HG02678 (cell line): ENCODE measurements around the gene APOC3.
"Not testable (repeated sequence)": the region's sequence is repeated elsewhere in the genome, so short reads cannot be mapped to it uniquely, and the experiment has no call there.

Experiments used
- ATAC-seq: cut with Tn5 transposase; IDR thresholded peaks from one replicate; pipeline ENCODE4 v1.9.1; 2021; ENCODE audit warnings: mild to moderate bottlenecking, moderate library complexity; ENCODE audit not compliant: unreplicated experiment

The APOC3 gene

DNA sequence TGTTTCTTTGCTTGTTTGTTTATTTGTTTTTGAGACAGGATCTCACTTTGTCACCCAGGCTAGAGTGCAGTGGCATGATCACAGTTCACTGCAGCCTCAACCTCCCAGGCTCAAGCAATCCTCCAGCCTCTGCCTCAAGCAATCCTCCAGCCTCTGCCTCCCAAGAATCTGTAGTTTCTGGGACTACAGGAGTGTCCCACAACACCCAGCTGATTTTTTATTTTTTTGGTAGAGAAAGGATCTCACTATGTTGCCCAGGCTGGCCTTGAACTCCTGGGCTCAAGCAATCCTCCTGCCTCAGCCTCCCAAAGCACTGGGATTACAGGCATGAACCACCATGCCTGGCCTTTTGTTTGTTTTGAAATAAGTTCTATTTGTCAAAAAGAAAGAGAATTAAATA lies 28.0 kb upstream of the APOC3 start:
- not testable (repeated sequence) for ATAC-seq

DNA sequence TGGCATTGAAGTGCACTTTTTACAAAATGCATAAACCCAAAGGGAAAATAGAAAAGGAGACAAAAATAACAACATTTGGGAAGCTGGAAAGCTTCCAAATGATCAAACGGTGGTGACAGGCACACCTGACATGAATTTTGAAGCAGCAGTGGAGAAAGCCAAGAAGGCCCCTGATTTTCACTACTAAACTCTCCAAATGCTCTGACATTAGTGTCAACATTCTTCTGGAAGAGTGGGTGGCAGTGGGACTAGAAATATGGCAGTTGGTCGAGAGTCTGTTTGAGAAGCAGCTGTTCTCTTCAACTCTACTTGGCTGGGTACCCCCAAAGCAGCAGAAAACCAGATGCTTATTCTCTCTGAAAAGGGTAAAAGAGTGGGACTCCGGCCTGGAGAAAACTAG lies 25.7 kb upstream of the APOC3 start:
- no peak for ATAC-seq

DNA sequence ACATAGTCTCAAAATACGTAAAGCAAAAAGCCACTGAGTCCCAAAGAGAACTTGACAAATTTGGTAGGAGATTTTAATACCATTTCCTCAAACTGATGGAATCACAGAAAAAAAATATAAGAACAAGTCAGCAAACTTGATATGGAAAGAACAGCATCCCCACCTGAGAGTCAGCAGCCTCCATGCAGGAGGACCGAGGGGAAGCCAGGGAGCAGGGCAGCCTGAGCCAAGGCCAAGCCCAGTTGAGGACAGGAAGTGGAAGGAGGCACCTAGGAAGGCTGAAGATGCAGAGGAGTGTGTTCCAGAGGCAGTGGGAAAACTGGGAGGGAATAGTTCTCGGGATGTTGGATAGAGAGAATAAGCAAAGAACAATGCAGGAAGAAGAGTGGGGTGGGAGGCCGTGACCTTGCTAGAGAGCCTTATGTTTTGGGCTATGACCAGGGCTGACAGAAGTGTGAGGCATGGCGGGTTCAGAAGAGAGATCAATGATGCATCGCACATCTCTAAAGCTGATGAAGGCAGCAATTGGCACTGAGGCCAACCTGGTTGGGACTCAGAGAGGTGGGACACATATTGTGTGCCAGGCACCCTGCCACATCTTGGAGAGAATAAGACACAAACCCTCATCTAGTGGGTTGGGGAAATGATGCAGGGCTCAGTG lies 22.0 kb upstream of the APOC3 start:
- no peak for ATAC-seq

DNA sequence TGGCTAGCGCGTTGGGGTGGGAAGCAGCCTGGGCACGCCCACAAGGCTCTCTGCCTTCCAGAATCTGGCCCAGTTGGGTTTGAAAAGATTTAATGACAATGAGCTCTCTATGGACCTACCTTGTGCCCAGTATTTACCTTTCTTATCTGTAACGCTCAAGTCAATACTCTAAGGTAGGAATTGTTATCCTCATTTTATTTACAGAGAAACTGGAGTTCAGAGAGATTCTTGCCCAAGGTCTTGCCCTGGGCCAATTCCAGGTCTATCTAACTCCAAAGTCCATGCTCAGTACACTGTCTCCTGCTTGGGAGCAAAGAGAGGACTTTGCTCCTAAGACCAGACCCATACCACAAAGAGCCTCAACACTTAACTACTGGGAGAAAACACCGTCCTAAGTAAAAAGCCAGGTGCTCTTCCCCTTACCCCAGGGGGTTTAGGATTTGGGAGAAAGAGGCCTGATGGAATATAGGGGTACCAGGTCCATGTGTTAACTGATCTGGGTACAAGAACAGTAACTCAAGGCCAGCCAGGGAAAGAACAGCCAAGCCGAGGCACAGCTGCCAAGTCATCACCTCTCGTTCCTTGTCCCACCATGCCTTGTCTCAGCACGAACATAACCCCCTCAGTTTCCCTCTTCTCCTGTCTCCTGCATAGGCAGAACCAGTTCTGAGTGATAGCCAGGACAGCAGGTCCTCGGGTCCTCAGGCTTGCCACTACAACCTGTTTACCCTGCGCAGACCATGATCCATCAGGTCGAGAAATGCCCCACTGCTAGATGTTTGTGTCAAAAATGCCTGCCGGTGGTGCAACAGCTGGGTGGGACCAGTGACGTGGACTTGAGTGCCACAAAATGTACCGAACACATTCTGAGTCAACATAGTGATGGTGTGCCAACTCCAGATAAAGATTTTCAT lies 21.2 kb upstream of the APOC3 start:
- no peak for ATAC-seq

DNA sequence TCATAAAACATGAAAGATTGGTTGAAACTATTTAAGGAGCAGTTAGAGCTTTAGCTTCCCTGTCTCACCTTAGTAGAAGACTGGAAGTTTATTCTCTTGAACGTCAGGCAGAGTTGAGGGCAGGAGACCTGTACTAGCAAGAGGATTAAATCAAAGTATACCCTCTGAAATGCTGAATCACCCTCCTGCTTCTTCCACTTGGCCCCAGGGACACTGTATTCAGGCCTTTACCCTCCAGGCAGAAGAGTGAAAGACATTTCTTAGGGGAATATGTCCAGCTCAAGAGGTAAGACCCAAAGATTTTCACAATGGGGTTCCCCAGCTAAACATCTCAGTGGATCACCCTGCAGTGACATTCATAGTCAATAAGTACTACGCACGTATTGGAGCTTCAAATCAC lies 18.5 kb upstream of the APOC3 start:
- ATAC-seq: no peak

DNA sequence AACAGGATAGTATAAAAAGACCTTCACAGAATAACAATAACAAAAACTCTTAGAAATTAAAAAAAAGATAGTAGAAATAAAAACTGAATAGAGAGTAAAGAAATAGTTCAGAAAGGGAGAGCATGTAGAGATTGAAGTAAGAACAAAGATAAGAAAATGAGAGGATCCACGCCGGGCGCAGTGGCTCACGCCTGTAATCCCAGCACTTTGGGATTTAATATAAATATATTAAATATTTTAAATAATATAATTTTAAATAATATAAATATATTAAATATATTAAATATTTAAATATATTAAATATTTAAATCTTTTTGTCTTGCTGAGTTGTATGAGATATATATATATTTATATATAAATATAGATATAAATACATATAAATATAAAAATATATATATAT lies 17.6 kb upstream of the APOC3 start:
- no peak for ATAC-seq

DNA sequence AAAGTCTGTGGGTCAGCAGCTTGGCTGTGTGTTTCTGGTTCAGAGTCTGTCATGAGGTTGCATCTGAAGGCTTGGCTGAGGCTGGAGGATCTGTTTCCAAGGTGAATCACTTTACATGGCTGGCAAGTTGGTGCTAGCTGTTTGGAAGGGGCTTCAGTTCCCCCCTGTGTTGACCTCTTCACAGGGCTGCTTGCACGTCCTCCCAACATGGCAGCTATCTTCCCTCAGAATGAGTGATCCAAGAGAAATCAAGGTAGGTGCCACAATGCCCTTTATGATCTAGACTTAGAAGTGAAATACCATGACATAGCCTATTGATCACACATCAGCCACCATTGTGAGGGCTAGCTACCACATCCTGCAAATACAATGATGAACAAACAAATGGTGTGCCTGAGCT lies 16.5 kb upstream of the APOC3 start:
- ATAC-seq: no peak

DNA sequence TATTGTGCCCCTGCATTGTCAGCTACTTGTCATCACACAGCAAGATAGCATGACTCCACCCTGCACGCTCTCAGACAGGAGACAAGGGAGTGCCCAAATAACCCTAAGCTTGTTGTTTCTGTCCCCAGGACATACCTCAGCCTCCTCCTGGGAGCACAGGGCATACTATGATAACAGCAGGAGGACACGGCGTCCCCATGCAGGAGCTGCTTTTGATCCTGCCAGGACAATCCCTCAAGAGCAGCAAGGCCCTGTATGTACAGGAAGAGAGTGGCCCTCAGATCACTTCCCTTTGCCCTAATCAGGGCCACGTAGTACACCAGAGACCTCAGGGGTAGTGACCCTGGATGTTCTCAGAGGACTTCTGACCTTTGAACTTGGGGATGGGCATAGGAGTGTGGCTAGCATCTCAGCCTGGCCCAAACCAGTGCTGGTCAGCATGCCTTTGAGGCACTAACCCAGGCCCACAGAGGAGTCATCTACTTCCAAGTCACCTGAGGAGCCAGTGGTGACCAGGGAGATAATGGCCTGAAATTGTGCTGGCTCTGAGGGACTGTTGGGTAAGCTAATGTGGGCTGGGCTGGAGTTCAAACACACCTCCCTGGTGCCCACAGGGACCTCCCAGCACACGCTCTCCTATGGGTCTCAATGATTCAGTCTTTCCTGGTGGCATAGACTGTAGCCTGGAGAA lies 15.8 kb upstream of the APOC3 start:
- no peak for ATAC-seq

DNA sequence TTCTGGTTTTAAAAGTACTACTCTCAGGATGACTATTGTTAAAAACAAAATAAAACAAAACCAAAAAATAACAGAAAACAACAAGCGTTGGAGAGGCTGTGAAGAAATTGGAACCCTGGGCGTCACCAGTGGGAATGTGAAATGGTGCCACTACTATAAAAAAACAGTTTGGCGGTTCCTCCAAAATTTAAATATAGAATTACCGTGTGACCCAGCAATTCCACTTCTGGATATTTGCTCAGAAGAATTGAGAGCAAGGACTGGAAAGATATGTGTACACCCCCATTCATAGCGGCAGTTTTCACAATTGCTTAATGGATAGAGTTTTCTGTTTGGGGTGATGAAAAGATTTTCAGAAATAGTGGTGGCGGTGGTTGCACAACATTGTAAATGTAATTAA lies 15.2 kb upstream of the APOC3 start:
- ATAC-seq: no peak

DNA sequence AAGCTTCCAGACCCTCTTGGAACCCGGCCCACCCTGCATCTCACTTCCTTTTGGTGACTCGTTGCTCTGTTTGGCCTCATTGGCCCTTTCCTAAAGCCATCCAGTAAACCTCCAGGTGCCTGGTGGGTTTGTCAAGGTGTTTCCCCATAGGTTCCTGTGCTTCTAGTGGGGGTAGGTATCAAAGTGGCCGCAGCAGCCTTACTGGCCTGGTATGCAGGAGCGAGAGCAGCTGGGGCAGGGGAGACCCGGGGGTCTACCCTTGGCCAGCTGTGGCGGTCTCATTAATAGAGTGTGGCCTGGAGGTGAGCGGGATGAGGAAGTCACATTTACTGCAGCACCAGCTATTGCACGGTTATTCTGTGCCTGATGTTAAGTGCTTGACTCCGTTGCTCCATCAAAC lies 10.7 kb upstream of the APOC3 start:
- no peak for ATAC-seq

DNA sequence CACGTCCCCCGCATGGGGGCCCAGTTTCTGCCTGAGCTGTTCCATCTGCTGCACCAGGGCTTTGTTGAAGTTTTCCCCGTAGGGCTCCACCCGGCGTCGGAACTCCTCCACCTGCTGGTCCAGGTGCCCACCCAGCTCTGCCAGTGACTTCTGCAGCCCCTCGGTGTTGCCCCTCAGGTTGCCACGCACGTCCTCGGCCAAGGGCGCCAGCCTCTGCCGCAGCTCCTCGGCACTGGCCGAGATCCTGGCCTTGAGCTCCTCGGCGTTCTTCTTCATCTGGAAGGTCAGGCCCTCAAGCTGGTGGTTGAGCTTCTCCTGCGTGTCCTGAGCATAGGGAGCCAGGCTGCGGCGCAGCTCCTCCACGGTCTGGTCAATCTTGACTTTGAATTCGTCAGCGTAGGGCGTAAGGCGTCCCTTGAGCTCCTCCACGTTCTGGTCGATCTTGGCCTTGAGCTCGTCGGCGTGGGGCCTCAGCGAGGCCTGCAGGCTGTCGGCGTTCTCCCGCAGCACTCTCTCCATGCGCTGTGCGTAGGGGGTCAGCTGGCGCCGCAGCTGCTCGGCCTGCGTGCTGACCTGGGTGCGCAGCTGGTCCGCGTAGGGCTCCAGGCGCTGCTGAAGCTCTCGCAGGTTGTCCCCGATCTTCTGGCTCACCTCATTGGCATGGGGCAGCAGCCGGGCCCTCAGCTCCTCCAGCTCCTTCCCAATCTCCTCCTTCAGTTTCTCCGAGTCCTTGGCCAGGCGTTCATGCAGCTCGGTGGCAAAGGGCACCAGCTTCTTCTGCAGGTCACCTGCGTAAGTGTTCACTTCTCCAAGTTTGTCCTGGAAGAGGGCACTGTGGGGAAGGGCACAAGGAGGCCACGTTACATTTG lies 8.4 kb upstream of the APOC3 start:
- ATAC-seq: no peak

DNA sequence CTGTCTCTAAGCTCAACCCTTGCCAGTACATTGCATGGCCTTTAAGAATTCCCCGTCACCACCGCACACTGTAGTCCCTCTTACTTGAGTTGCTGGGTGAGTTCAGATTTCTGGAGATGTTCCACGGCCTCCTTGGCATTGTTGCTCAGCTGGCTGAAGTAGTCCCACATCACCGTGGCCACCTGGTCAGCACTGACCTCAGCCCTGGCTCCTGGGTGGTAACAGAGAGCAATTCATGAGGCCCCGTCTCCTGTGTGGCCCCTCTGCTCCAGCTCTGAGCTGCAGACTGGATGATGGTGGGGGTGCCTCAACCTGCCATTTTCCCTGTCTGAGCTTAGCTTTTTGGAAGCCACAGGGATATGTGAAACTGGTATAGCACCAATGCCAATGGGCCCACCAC lies 7.1 kb upstream of the APOC3 start:
- ATAC-seq: no peak

DNA sequence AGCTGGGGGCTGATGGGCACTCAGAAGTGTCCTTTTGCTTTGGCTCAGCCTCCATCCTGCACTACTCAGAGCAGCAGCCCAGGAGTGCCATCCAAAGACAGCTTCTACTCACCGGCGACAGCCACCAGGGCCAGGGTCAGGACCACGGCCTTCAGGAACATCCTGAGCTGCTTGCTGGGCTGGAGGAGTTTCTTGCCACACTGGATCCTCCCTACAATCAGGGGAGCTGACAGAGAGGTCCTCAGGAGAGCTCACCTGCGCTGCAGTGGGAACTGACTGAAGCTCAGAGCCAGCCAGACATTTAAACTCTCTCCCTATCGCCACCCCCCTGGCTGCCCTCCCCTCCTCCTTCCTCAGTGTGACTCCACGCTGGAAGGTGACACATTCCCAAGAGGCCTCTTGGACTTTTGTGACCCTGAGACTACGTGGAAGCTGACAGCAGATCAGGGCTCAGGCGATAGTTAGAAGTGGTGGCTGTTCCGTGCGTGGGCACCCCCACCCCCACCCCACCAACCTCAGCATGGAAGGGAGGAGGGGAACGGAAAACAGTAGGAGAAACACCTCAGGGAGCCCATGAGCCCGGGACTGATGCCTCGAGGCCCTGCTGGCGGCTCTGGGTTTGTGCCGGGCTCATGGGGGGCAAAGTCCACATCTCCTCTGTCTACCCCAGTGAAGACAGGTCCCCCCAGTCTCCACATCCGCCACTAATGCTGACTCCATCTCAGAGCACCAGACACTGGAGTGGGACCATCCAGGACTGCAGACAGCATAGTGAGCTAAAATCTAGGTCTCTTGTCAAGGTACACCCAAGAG lies 6.5 kb upstream of the APOC3 start, which contains the start of gene APOA4:
APOA4 (minus strand) TSS at position 274 of the 813 bp plus-strand sequence; CDS start at position 161, 113 bp downstream.
- ATAC-seq: no peak

DNA sequence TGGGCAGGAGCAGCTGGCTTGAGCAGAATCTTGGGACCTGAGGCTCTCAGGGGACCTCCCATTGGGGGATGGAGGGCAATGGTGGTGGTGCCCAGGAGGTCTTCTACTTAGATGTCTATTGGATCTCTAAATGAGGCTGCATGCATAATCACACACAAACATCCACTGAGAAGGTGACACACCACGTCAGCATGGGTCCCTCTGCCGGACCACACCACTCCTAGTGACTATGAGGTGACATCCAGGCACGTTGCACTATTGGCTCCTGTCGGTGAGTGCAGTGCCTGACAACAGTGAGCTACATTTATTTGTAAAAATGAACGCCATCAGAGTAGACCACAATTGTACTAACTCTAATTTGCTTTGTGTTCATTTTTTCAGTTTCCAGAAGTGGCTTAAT lies 4.3 kb upstream of the APOC3 start:
- ATAC-seq: no peak

DNA sequence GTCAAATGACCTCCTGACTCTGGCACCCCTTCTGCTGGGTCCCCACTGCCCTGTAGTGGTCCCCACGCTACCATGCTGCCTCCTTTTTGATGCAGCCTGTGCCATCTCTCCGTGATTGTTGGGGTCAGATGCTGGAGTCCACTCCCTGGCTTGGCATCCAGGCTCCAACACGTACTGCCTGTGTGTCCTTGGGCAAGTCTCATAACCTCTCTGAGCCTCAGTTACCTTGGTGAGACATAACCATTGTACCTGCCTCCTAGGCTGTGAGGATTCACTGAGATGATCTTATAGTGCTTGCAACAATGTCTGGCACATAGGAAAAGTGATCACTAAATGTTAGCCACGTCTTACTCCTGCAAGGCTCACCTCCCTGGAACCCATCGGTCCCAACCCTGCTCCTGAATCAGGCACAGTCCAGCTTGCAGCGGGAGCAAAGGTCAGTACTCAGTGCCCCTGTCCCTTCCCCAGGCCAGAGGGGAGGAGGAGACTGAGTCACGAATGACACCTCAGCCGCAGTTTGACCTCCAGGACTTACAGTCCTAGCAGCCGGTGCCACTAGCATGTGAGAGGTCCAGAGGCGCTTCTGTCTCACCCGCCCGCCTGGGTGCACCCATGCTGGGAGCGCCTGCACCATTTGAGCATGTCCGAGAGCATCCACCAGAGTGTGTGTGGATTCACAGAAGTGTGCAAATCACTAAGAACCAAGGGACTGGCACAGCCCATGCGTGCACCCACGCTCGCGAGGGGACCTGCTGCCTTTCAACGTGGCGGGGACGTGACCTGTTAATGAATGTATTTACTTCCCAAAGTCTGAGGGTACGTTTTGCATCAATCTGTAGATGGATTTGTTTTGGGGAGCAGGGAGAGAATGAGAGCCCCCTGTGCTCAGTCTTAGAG lies 3.6 kb upstream of the APOC3 start:
- ATAC-seq: no peak

DNA sequence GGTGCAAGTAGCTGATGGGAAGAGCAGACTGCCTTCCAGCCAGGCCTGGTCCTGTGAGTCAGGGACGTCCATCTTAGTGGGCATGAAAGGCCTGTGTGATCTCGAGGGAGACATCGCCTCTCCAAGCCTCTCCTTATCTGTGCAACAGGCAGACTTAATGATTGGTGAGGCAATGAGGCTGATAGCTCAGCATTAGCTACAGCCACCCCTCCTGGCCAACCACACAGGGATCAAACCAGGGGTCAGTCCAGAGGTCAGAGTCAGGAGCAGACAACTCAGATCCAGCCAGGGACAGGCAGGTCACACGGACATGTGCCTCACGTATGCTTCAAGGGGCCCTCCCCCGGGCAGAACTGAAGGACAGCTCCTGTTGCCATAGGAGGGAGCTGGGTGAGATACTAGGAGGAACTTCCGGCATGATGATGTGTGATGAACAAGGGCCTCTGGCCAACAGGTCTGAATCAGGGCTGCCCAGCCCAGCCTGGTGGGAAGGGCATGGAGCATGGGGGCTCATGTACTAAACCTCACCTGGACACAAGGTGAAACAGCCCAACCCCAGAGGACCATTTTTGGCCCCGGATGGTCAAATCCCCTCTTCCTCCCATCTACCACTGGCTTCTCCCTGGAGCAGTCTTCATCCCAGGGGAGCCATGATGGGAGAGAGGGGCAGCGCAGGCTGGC lies 2.8 kb upstream of the APOC3 start:
- no peak for ATAC-seq

DNA sequence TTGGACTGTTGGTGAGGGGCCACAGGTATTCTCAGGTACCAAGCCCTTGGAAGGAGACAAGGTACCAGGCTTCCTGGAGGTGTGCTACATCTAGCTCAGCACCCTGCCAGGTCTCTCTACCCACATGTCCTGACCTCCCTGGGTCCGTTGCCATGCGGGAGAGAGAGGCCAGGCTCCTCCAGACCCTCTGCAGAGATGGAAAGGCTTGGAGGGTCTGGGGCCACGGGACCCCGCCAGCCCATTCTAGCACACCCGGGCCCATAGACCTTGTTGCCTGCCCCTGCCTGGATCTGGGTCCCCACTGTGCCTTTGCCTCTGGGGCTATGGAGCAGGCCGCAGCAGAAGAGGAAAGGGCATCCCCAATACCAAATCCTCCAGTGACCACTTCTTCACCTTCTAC lies 2.2 kb upstream of the APOC3 start:
- no peak for ATAC-seq
